Endothelial cell of umbilical vein (primary cell): ENCODE data around the gene ST6GAL1. TPM values are rescaled to one million over a fixed set of nuclear protein-coding genes. Genes with fewer than 3 reads are reported as not detected.

Experiments
- BruUV-seq: library from RNA; stranded (reverse); fragments of 400-500 nt; replicated peaks from 2 replicates; lab custom pipeline; 2021; lab: Mats Ljungman, UMichigan
- CTCF ChIA-PET: fragments of 300-600, 350-600 bp; sonication (Branson Sonifier 250); formaldehyde crosslinking; loops from one replicate; lab custom pipeline; 2021; ENCODE audit warnings: antibody characterized with exemption, inconsistent platforms; lab: Charles Lee
- POLR2A ChIA-PET: fragments of 300-600, 350-600 bp; sonication (Branson Sonifier 250); formaldehyde crosslinking; loops from one replicate; lab custom pipeline; 2021; ENCODE audit warnings: antibody characterized with exemption, inconsistent platforms; lab: Charles Lee
- DNase-seq: peaks from one replicate; pipeline ENCODE4 v3.0.0-alpha.2; 2011; ENCODE audit warnings: low read depth, low spot score
- FAIRE-seq: peaks from 2 replicates; lab custom pipeline; 2011; peaks lifted over from hg19 to GRCh38; lab: Jason Lieb, UNC
- H2AFZ ChIP-seq: 2 replicates; pipeline ENCODE4 v1.6.0; 2012; ENCODE audit warnings: low read depth, low read length, control low read depth, inconsistent platforms
- H3K27ac ChIP-seq: 2 replicates; pipeline ENCODE4 v1.5.1; 2011; ENCODE audit warnings: low read depth, mild to moderate bottlenecking, control low read depth, low read length, moderate library complexity; ENCODE audit not compliant: insufficient read depth
- H3K27me3 ChIP-seq, 2 experiments: 2 replicates each; pipeline versions ENCODE4 v1.6.0 to v1.6.1; 2011; ENCODE audit warnings: low read length in 2 of 2, mixed read lengths in 1 of 2; ENCODE audit not compliant: control insufficient read depth in 2 of 2, insufficient read depth in 2 of 2
- H3K36me3 ChIP-seq, 2 experiments: 2 replicates in 1 of 2; 3 replicates in 1 of 2; pipeline ENCODE4 v1.5.1; 2011; ENCODE audit warnings: low read length in 2 of 2, mild to moderate bottlenecking in 1 of 2, moderate library complexity in 1 of 2; ENCODE audit not compliant: control insufficient read depth in 2 of 2, insufficient read depth in 2 of 2; ENCODE audit errors: extremely low read depth in 1 of 2
- H3K4me1 ChIP-seq: 3 replicates; pipeline ENCODE4 v1.5.1; 2011; ENCODE audit warnings: mild to moderate bottlenecking, low read length; ENCODE audit not compliant: control insufficient read depth, insufficient read depth; ENCODE audit errors: extremely low read depth
- H3K4me2 ChIP-seq: 2 replicates; pipeline ENCODE4 v1.6.1; 2011; ENCODE audit warnings: low read length, control low read depth, mixed read lengths; ENCODE audit not compliant: insufficient read depth
- H3K4me3 ChIP-seq, 3 experiments: fragments of 200-600 bp in 1 of 3; sonication (generic), shearing (Covaris generic) in 1 of 3; replicated peaks in 1 of 3; 2 replicates each; pipeline ENCODE4 v1.5.1; 2011 to 2016; ENCODE audit warnings: control low read depth in 3 of 3, low read length in 3 of 3, mild to moderate bottlenecking in 2 of 3, inconsistent platforms in 1 of 3, low read depth in 1 of 3, moderate library complexity in 1 of 3; ENCODE audit not compliant: insufficient read depth in 1 of 3
- H3K79me2 ChIP-seq: 2 replicates; pipeline ENCODE4 v1.6.0; 2012; ENCODE audit warnings: low read length, inconsistent platforms; ENCODE audit not compliant: control insufficient read depth, insufficient read depth
- H3K9ac ChIP-seq: replicated peaks from 2 replicates; pipeline ENCODE3; 2011; ENCODE audit warnings: low read length, control low read depth; ENCODE audit not compliant: insufficient read depth; ENCODE audit errors: extremely low read depth
- H3K9me1 ChIP-seq: replicated peaks from 3 replicates; pipeline ENCODE4 v1.6.0; 2011; ENCODE audit warnings: mild to moderate bottlenecking, low read length; ENCODE audit not compliant: control insufficient read depth, insufficient read depth; ENCODE audit errors: extremely low read depth
- H3K9me3 ChIP-seq: replicated peaks from 2 replicates; pipeline ENCODE4 v1.5.1; 2012; ENCODE audit warnings: low read length, inconsistent platforms; ENCODE audit not compliant: control insufficient read depth, insufficient read depth
- H4K20me1 ChIP-seq: replicated peaks from 2 replicates; pipeline ENCODE3; 2011; ENCODE audit warnings: mild to moderate bottlenecking, low read length; ENCODE audit not compliant: control insufficient read depth, insufficient read depth; ENCODE audit errors: extremely low read depth
- CTCF ChIP-seq, 2 donors: IDR thresholded peaks; 1 replicate in 1 of 2; 2 replicates in 1 of 2; pipeline ENCODE4 v1.5.1; 2011; ENCODE audit warnings: low read length in 2 of 2, mild to moderate bottlenecking in 2 of 2, moderate library complexity in 2 of 2, control low read depth in 1 of 2, inconsistent platforms in 1 of 2, low read depth in 1 of 2; ENCODE audit not compliant: insufficient read depth in 1 of 2; ENCODE audit errors: extremely low read depth in 1 of 2
- EZH2 ChIP-seq: IDR thresholded peaks from 2 replicates; pipeline ENCODE4 v1.6.1; 2012; ENCODE audit warnings: borderline replicate concordance, low read depth, mild to moderate bottlenecking, moderate library complexity, low read length, inconsistent platforms; ENCODE audit not compliant: severe bottlenecking
- GATA2 ChIP-seq: IDR thresholded peaks from 2 replicates; pipeline ENCODE4 v1.7.0; 2011; ENCODE audit warnings: low read depth, mild to moderate bottlenecking, moderate library complexity, mixed read lengths, low read length; ENCODE audit not compliant: insufficient read length, insufficient read depth
- MYC ChIP-seq: IDR thresholded peaks from one replicate; pipeline ENCODE4 v1.6.1; 2011; ENCODE audit warnings: mild to moderate bottlenecking, low read depth, low read length
- dilution Hi-C: fragments of 300-500 bp; cut with MboI; formaldehyde crosslinking; loops from one replicate; pipeline ENCODE4 v1.15.0; 2019; ENCODE audit warnings: low sequenced_read_pairs; ENCODE audit not compliant: extremely low pct_ligation_motif_present
- intact Hi-C: fragments of 100-400 bp; cut with micrococcal nuclease; formaldehyde crosslinking; loops from one replicate; pipeline ENCODE4 v1.10.0; 2022
- polyA plus RNA-seq, 4 experiments: library from polyadenylated mRNA; depleted of rRNA in 3 of 4; stranded (reverse) in 3 of 4; unstranded in 1 of 4; fragments of >200 nt; gene quantifications; 2 replicates each; pipeline versions ENCODE4 v1.2.1 to v1.2.3, GENCODE V29; 2011 to 2012; ENCODE audit warnings: missing spikeins in 1 of 4
- total RNA-seq: library from RNA; stranded (reverse); gene quantifications from 2 replicates; pipeline ENCODE4 v1.2.3, GENCODE V29; 2021

ST6GAL1 gene
- total and polyA plus RNA-seq, 2 donors (not counting 3 experiments of a cell fraction or from before 2014, with no cell fraction given), result 63.9 to 101 TPM

- Histone ChIP-seq H3K9me3 (no peaks in the 10 kb centered on the region), H3K9ac (no peak overlapping the region), H3K4me2 (no peak overlapping the region), H3K36me3 (no peaks in the 10 kb centered on the region), H3K9me1 (no peaks in the 10 kb centered on the region), H3K79me2 (no peaks in the 10 kb centered on the region), H3K4me3 (no peak overlapping the region), H3K27me3 (no peaks in the 10 kb centered on the region), H4K20me1 (no peaks in the 10 kb centered on the region), H2AFZ (no peak overlapping the region), H3K27ac (no peak overlapping the region), H3K4me1 (no peaks in the 10 kb centered on the region)
- DNase-seq, result no peak
- CTCF ChIA-PET, result interaction anchor here (1.0 kb wide), 1 partner anchor 57 kb away, joined by 5 read pairs; no protein-coding TSS in a partner anchor
- TF ChIP-seq MYC (no peak), CTCF (IDR thresholded peaks at IDR 0.05; ENCODE audit: extremely low read depth in 1 of 2, insufficient read depth in 1 of 2, low read depth in 1 of 2, low read length in 2 of 2) (no peak), GATA2 (no peak), EZH2 (no peak)
- FAIRE-seq, result no peak
- BruUV-seq, result no TSS peak
- intact Hi-C loops, result no loop called here
- dilution Hi-C loops, result no loop called here
- POLR2A ChIA-PET, result no interaction called here
Observed at GRCh38 chr3:187107989-187108388, 177.7 kb downstream of the ST6GAL1 start.

GRCh38 chr3:187110156-187110555 lies 179.8 kb downstream of the ST6GAL1 start:
- ChIA-PET CTCF (interaction anchor here (1.2 to 1.3 kb wide), 2 partner anchors 55 to 261 kb away, joined by 4 to 8 read pairs; no protein-coding TSS in a partner anchor), POLR2A (no interaction called here)
- H3K9me1 ChIP-seq, result no peaks in the 10 kb centered on the region
- intact Hi-C loops (no loop called here), dilution Hi-C loops (no loop called here)
- H3K27me3 ChIP-seq, result no peaks in the 10 kb centered on the region
- TF ChIP-seq EZH2 (no peak), MYC (no peak)
- no peak overlapping the region for H3K27ac ChIP-seq
- DNase-seq, result no peak
- no peaks in the 10 kb centered on the region for H4K20me1 ChIP-seq
- no peaks in the 10 kb centered on the region for H3K79me2 ChIP-seq
- FAIRE-seq, result no peak
- H3K4me2 ChIP-seq, result no peak overlapping the region
- H3K4me3 ChIP-seq, result no peak overlapping the region
- no peaks in the 10 kb centered on the region for H3K36me3 ChIP-seq
- BruUV-seq, result no TSS peak
- no peaks in the 10 kb centered on the region for H3K9me3 ChIP-seq
- no peak overlapping the region for H3K9ac ChIP-seq
- no peak overlapping the region for H2AFZ ChIP-seq
- H3K4me1 ChIP-seq, result no peaks in the 10 kb centered on the region
